MM.1S (cell line): Measurements from ENCODE around the gene DQX1.
A peak's percentile ranks its signal among the peaks of the same experiment; 100 is the strongest.

Source experiments
- DNase-seq: peaks from one replicate; pipeline ENCODE4 v3.0.0-alpha.2; 2015
- H2AFZ ChIP-seq: fragments of 300-600 bp; sonication (generic); 2 replicates; pipeline ENCODE4 v1.6.0; 2016; ENCODE audit warnings: antibody characterized with exemption, low read length
- H3F3A ChIP-seq: fragments of 300-600 bp; sonication (generic); 2 replicates; pipeline ENCODE4 v1.6.1; 2016; ENCODE audit warnings: mild to moderate bottlenecking, antibody characterized with exemption, low read length, moderate library complexity, mixed read lengths; ENCODE audit not compliant: insufficient read depth
- H3K27ac ChIP-seq: fragments of 300-600 bp; sonication (generic); 2 replicates; pipeline ENCODE4 v1.5.1; 2016; ENCODE audit warnings: mild to moderate bottlenecking, low read length
- H3K27me3 ChIP-seq: fragments of 300-600 bp; sonication (generic); replicated peaks from 2 replicates; pipeline ENCODE4 v1.6.0; 2016; ENCODE audit warnings: low read length; ENCODE audit not compliant: insufficient read depth
- H3K36me3 ChIP-seq: fragments of 300-600 bp; sonication (generic); replicated peaks from 2 replicates; pipeline ENCODE4 v1.6.1; 2016; ENCODE audit warnings: mild to moderate bottlenecking, low read length, mixed read lengths; ENCODE audit not compliant: insufficient read depth
- H3K4me1 ChIP-seq: fragments of 300-600 bp; sonication (generic); 2 replicates; pipeline ENCODE4 v1.6.1; 2016; ENCODE audit warnings: low read length, mixed read lengths
- H3K4me2 ChIP-seq: fragments of 300-600 bp; sonication (generic); 2 replicates; pipeline ENCODE4 v1.6.0; 2016; ENCODE audit warnings: low read depth, low read length
- H3K4me3 ChIP-seq: fragments of 300-600 bp; sonication (generic); 2 replicates; pipeline ENCODE4 v1.5.1; 2016; ENCODE audit warnings: low read length, mixed read lengths
- H3K79me2 ChIP-seq: fragments of 300-600 bp; sonication (generic); 2 replicates; pipeline ENCODE4 v1.6.1; 2016; ENCODE audit warnings: mixed run types, low read length, mixed read lengths
- H3K9ac ChIP-seq: fragments of 300-600 bp; sonication (generic); 2 replicates; pipeline ENCODE4 v1.6.1; 2016; ENCODE audit warnings: low read length, mixed read lengths
- H3K9me2 ChIP-seq: fragments of 300-600 bp; sonication (generic); replicated peaks from 2 replicates; pipeline ENCODE4 v1.6.1; 2016; ENCODE audit warnings: mild to moderate bottlenecking, low read length, mixed read lengths; ENCODE audit not compliant: insufficient read depth
- H3K9me3 ChIP-seq: fragments of 300-600 bp; sonication (generic); replicated peaks from 2 replicates; pipeline ENCODE4 v1.6.1; 2016; ENCODE audit warnings: mild to moderate bottlenecking, low read length, mixed read lengths; ENCODE audit not compliant: insufficient read depth
- H4K20me1 ChIP-seq: fragments of 300-600 bp; sonication (generic); 2 replicates; pipeline ENCODE4 v1.6.1; 2016; ENCODE audit warnings: mild to moderate bottlenecking, low read length, moderate library complexity, mixed read lengths; ENCODE audit not compliant: insufficient read depth
- EZH2 ChIP-seq: fragments of 300-600 bp; sonication (generic); optimal IDR thresholded peaks from 2 replicates; pipeline ENCODE3; 2017; ENCODE audit warnings: low read depth, mild to moderate bottlenecking, antibody characterized with exemption, low read length, mixed read lengths
- EZH2phosphoT487 ChIP-seq: fragments of 300-600 bp; sonication (generic); IDR thresholded peaks from 2 replicates; pipeline ENCODE4 v1.6.1; 2018; ENCODE audit warnings: antibody characterized with exemption, low read length
- TF ChIP-seq, protein P1 (sequence below): fragments of 300-600 bp; sonication (generic); IDR thresholded peaks from 2 replicates; pipeline ENCODE4 v1.5.1; 2016; ENCODE audit warnings: antibody characterized with exemption, low read length, mixed read lengths

DQX1 gene

DNA sequence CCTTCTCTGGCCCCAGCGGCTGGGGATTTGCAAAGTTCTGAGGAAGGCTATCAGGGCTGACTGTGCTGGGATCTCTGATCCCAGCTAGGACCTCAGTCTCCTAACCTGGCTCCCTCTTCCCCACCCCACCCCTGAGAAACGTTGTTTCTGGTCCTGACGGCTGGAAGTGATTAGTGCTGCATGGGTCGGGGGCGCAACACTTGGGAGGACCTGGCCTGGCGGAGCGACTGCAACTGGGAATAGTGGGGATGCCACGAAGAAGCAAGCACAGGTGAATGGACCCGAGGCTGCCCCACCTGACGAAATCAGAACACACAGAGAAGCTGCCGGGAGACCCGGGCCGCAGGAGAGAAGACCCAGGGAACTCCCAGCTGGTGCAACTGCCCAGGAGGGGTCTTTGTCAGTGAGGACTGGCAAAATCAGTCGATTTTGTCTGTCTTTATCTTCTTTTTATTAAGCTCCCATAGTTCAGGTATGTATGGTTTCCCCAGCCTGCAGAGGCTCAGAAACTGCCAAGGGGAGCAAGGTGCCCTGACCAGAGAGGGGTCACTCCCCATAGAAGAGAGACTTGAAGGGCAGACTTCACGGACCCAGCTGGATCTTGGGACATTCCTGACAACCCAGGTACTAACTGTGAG, 26.0 kb downstream of the DQX1 start:
- Histone ChIP-seq H3K9me2 (no peaks in the 10 kb centered on the region), H2AFZ (no peak overlapping the region), H3K27ac (no peak overlapping the region), H3K27me3 (peaks cover 25% of the 10 kb centered on the region), H3F3A (0 out of 2 replicates have a peak, but pooled peaks cover 13% of the 10 kb centered on the region), H3K4me2 (no peak overlapping the region), H3K9ac (no peak overlapping the region), H4K20me1 (no peaks in the 10 kb centered on the region), H3K36me3 (no peaks in the 10 kb centered on the region), H3K4me3 (no peak overlapping the region), H3K79me2 (no peaks in the 10 kb centered on the region), H3K9me3 (no peaks in the 10 kb centered on the region), H3K4me1 (peaks cover 6% of the 10 kb centered on the region; the same call in 1 of the 2 replicates)
- no peak for TF ChIP-seq EZH2phosphoT487
- TF ChIP-seq, protein P1, sequence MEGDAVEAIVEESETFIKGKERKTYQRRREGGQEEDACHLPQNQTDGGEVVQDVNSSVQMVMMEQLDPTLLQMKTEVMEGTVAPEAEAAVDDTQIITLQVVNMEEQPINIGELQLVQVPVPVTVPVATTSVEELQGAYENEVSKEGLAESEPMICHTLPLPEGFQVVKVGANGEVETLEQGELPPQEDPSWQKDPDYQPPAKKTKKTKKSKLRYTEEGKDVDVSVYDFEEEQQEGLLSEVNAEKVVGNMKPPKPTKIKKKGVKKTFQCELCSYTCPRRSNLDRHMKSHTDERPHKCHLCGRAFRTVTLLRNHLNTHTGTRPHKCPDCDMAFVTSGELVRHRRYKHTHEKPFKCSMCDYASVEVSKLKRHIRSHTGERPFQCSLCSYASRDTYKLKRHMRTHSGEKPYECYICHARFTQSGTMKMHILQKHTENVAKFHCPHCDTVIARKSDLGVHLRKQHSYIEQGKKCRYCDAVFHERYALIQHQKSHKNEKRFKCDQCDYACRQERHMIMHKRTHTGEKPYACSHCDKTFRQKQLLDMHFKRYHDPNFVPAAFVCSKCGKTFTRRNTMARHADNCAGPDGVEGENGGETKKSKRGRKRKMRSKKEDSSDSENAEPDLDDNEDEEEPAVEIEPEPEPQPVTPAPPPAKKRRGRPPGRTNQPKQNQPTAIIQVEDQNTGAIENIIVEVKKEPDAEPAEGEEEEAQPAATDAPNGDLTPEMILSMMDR = no peak
- TF ChIP-seq EZH2 = no peak
- DNase-seq = no peak

DNA sequence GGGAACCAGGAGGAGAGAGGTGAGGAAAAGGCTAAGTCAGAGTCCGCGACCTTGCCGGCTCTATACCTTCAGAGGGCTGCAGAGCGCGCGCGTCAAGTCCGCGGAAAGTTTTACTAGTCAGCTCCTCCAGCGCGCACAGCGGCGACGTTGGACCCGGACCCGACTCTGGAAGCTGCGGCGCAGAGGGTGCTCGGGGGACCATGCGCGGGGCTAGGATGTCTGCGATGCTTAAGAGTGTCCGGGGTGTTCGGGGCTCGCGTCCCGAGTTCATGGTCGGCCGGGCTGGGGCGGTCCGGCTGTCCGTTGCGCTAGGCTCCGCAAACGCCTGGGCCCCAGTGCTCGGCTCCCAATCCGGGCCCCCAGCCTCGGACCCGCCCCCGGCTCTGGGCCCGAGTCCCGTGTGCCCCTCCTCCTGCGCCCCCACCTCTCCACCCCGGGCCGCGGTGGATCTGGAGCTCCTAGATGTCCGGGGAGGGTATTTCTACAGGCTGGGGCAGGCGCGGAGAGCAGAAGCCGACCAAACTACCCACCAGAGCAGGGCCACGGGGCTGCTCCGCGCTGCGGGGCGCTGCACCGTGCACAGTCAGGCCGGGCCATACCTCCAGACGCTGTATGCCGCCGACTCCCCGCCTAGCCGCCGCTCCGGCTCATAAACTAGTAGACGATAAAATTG, 26.6 kb downstream of the DQX1 start, which contains the start of gene LBX2:
LBX2 (minus strand) TSS at position 337 of the 673 bp plus-strand sequence; CDS start at position 271, 66 bp downstream.
- H3F3A ChIP-seq = 0 out of 2 replicates have a peak, but pooled peaks cover 6% of the 10 kb centered on the region
- no peak for DNase-seq
- H4K20me1 ChIP-seq = no peaks in the 10 kb centered on the region
- no peak within 1 kb of the TSS for H3K9ac ChIP-seq
- H3K79me2 ChIP-seq = no peaks in the 10 kb centered on the region
- H3K4me3 ChIP-seq = peak within 1 kb of the TSS; percentile 49; the same call in 1 of the 2 replicates
- TF ChIP-seq EZH2phosphoT487 (no peak), EZH2 (no peak)
- TF ChIP-seq, protein P1 = no peak
- peak within 1 kb of the TSS; percentile 71 for H3K4me2 ChIP-seq
- peaks cover 6% of the 10 kb centered on the region; the same call in 1 of the 2 replicates for H3K4me1 ChIP-seq
- peaks cover 25% of the 10 kb centered on the region for H3K27me3 ChIP-seq
- no peaks in the 10 kb centered on the region for H3K36me3 ChIP-seq
- H2AFZ ChIP-seq = peak within 1 kb of the TSS; percentile 61
- no peaks in the 10 kb centered on the region for H3K9me3 ChIP-seq
- no peak within 1 kb of the TSS for H3K27ac ChIP-seq
- H3K9me2 ChIP-seq = no peaks in the 10 kb centered on the region

DNA sequence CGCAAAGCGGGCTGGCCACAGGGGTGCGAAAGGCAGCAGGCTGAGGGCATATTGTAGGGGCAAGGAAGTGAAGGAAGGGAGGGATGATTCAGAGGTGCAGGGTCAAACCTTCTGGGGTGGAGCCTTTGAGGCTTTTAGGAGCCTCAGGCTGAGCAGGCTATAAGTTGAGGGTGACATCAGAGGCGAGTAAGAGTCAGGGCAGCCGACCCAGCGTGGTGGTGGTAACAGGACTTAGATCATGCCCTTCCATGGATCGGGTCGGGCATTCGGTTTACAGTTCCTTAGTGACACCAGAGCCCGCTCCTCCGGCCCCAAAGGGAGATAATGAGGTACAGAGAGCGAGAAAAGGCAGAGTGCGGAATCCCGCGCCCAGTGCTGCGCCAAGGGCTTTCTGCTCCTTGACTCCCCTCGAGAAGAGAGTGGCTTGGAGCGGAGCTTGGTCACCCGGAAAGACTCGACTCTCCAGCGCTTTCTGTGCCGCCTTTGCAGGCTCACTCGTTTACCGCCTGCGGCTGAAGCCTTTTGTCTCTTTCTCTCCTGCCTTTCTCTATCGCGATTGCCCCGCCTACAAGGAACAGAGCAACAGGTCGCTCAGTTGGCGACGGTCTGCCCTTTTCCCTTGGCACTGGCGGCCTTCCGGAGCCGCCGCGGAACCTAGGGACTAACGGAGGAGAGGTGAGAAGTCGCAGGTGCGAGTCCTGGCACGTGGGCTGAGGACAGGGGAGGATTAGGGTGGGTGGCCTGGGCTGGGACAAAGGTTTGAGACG, 27.3 kb downstream of the DQX1 start:
- TF ChIP-seq EZH2 (no peak), EZH2phosphoT487 (no peak)
- TF ChIP-seq, protein P1 = no peak
- DNase-seq = no peak
- Histone ChIP-seq H3F3A (0 out of 2 replicates have a peak, but pooled peaks cover 3% of the 10 kb centered on the region), H3K27me3 (peaks cover 25% of the 10 kb centered on the region), H3K4me3 (peak overlapping the region; percentile 49; the same call in 1 of the 2 replicates), H3K9me2 (no peaks in the 10 kb centered on the region), H3K4me1 (peaks cover 5% of the 10 kb centered on the region; the same call in 1 of the 2 replicates), H2AFZ (peak overlapping the region; percentile 61), H3K4me2 (peak overlapping the region; percentile 71), H3K9me3 (no peaks in the 10 kb centered on the region), H4K20me1 (no peaks in the 10 kb centered on the region), H3K79me2 (no peaks in the 10 kb centered on the region), H3K36me3 (no peaks in the 10 kb centered on the region), H3K27ac (no peak overlapping the region), H3K9ac (no peak overlapping the region)
